CD4-positive, alpha-beta T cell treated with Interferon alpha-2 for 1 hour (primary cell): ENCODE measurements around the gene RYR3.

Experiments used
- DNase-seq, 2 donors: peaks; one replicate each; pipeline ENCODE4 v3.0.0-alpha.2; 2020 to 2022

Gene RYR3

GRCh38 chr15:33392453-33392852 is 81.7 kb downstream of the RYR3 start:
- no peak for DNase-seq

GRCh38 chr15:33393546-33393945 is 82.8 kb downstream of the RYR3 start:
- DNase-seq: no peak

GRCh38 chr15:33395321-33395720 is 84.6 kb downstream of the RYR3 start:
- no peak for DNase-seq

GRCh38 chr15:33395846-33396245 is 85.1 kb downstream of the RYR3 start:
- no peak for DNase-seq

- no peak for DNase-seq
Measured at GRCh38 chr15:33396475-33396874, 85.7 kb downstream of the RYR3 start.

DNA sequence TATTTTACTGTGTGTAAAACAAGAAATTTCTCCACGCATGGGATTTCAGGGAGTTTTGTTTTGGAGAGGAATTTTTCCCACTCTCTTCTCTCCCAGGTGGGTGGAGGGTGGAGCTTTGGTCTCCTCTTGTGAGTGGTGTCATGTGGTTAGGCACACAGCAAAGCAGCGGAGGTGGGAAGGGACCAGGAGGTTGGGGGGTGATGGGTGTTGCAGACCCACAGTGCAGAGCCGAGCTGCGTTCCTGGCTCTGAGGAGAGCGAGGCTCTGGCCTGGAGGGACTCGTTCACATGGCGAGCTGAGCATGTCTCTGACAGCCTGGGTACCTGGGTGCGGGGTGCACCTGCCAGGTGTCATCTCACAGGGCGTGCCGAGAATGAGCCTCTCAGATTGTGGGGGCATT is 87.8 kb downstream of the RYR3 start:
- DNase-seq: no peak

- DNase-seq: no peak
Measured at GRCh38 chr15:33400941-33401340, 90.2 kb downstream of the RYR3 start.

- no peak for DNase-seq
Measured at GRCh38 chr15:33402600-33402999, 91.8 kb downstream of the RYR3 start.

DNA sequence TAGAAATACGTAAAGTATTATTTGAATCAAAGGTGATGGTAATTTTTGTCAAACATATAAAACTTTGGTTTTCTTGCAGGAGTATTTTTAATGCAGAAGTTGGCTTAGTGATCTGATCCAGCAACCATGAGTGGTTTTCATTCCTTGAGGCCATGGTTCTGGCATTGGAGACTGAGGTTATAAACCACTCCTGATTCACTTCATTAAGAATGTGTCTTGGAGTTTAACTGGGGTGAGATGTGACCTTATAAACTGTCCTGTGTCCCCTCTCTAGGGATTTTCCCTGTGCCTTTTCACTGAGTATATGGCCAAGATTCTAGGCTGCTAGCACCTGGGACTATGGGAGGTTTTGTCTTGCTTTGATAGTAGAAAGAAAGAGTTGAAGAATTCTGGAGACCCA is 94.3 kb downstream of the RYR3 start:
- no peak for DNase-seq

GRCh38 chr15:33411596-33412540 is 101.1 kb downstream of the RYR3 start:
- no peak for DNase-seq

GRCh38 chr15:33419701-33420100 is 108.9 kb downstream of the RYR3 start:
- no peak for DNase-seq

GRCh38 chr15:33424025-33424424 is 113.3 kb downstream of the RYR3 start:
- DNase-seq: no peak

DNA sequence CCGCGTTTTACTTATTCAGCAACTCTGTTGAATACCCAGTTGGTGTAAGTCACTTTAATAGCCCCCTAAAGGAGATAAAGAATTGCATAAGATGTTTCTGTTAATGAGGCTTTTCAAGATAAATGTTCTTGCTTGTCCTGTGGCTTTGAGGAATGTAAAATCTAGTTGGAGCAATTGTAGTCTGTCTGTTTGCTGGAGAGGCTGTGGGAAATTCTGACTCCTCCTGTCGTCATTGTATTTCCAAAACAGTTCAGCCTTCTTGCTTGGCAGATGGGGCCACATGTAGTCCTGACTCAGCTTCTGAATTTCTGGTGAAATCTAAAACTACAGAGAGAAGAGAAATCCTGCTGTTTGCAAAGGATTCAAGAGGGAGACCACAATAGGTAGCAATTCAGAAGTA is 114.4 kb downstream of the RYR3 start:
- no peak for DNase-seq

DNA sequence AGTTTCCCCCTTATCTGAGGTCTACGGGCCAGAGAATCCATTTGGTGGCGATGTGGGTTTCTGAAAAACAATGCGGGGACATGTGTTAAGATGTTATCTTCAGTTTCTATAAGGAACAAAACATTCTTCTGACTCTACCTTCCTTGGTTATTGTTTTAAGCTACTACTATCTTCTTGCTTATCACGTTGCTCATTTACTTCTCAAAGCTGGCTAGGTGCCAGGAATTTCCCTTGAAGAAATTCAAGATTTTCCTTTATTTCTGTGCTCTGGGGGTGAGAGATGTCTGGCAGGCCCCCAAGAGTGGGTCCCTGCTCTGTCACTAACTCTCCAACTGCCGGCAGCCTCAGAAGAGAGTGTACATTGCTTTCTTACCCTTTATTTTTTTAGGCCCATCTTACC is 119.8 kb downstream of the RYR3 start:
- no peak for DNase-seq

- DNase-seq: no peak
Measured at GRCh38 chr15:33433821-33434220, 123.1 kb downstream of the RYR3 start.

DNA sequence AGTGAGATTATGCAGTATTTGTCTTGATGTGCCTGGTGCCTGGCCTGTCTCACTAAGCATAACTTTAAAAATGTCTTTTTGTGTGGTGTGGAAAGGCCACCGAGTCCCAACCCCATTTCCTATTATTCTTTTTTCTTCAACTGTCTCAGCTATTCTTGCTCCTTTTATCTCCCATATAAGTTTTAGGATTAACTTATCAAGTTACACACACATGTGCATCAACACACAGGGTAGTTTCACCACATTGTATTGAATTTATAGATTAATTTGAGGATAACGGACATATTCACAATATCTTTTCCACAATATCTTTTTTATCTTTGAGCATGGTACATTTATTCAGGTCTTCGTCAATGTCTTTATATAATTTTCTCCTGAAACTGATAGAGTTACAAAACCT is 127.6 kb downstream of the RYR3 start:
- no peak for DNase-seq

DNA sequence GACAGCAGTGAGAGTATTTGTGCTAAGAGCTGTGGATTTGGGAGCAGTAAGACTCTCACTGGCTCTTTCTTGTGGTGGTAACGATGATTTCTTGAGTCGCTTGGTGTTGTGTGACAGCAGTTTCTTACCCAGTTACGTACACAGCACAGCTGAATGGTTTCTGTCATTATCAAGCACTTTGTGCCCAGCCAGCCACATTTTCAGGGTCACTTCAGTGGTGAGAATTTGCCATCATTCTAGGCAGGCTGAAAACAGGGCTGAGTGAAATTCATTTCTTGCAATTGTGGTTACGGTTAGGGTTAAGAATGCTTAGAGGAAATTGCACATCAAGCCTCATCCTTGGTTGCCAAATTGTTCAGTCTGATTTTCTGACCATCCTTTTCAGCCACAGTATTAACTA is 130.1 kb downstream of the RYR3 start:
- DNase-seq: no peak

DNA sequence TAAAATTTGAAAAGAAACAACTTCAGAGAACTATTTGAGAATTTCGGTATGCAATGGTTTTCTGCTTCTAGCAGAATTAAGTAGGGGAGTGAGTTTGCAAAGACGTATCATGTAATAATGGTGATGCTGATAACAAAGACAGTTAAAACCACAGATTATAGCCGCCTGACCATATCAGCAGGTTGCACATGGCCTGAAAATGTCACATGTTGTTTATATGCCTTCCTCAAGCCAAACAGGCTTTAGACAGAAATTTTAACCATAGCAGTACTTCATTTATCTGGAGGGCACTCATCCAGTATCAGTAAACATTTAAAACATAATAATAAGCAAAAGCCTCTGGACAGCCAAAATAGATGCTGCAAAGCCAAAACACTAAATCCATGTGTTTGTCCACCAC is 131.7 kb downstream of the RYR3 start:
- DNase-seq: no peak

DNA sequence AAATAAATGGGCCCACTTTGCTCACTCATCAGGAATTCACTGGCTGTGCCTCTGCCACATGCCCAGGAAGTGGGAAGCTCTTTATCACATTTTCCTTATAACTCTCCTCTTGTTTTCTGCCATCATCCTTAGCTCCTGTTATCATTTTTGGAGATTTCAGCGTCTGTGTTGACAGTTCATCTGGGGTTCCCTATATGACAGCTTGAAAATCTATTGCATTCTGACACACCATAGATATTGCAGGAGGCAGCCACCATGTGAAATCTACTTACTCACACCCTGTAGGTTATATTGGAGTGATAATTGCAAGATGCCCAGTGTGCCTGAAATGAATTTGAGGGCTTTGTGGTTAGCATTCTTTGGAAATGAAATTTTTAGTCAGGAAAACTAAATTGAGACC is 132.9 kb downstream of the RYR3 start:
- DNase-seq: no peak

DNA sequence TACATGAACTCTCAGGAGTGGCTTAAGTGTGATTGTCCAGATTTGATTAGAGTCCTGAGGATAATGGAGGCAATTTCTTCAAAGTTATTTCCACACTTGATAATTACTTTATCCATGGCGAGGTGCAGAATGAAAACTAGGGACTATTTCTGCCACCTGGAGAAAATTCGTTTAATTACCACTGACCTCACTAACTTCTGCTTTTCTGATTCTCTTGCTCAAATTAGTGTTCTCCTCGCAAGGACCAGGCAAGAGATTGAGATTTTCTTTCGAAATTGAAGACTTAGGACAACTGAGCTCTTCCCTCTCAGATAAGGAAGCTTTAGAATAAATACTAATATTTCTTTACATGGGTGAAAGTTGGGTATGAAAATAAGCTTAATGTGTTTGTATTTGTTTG is 135.2 kb downstream of the RYR3 start:
- no peak for DNase-seq

- no peak for DNase-seq
Measured at GRCh38 chr15:33448151-33448550, 137.4 kb downstream of the RYR3 start.

DNA sequence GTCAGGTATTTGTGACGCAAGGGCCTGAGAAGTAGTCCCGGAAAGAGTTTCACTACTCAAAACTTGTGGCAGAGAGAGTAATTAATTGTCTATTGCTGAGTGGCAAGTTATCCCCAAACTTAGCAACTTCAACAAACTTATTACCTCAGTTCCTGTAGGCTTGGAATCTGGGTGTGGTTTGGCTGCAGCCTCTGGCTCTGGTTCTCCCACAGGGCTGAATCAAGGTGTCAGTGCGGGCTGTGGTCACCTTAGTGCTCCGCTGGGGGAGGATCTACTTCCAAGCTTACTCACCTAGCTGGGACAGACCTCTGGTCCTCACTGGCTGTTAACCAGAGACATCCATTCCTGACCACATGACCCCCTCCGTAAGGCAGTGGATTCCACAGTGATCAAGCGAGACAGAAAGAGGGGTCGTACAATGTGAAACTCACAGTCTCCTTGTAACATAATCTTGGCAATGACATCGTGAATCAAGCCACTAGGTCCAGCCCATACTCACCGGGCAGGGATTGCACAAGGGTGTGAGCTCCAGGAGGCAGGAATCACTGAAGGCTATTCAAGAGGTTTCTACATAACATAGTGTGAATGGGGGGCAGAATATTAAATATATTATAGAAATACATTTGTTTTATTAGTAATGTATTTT is 138.3 kb downstream of the RYR3 start:
- no peak for DNase-seq

GRCh38 chr15:33449810-33450209 is 139.0 kb downstream of the RYR3 start:
- no peak for DNase-seq

GRCh38 chr15:33451385-33451784 is 140.6 kb downstream of the RYR3 start:
- no peak for DNase-seq

DNA sequence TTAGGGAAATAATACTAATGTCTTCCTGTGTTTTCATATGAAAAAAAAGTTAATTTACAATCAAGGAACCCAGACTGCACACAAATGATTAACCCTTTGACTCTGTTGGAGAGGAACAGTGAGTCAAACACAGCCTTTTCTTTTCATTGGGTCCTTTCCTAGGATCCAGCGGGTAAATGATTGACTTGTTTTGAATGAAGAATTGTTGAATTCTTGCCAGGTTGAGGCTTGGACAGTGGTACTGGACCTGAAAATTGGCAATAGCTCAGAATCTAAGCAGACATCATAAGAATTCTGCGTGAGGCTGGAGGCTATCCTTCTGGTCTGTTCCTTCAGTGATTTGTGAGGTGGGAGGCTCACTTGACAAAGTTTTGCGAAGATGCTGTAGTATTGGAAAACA is 143.0 kb downstream of the RYR3 start:
- DNase-seq: no peak
